H1 (cell line): Measurements from ENCODE around the gene FAM151A.

ENCODE experiments used
- CTCF ChIP-seq, 3 experiments: IDR thresholded peaks; 1 replicate in 2 of 3; 2 replicates in 1 of 3; pipeline versions ENCODE4 v1.5.1 to v1.6.1; 2011; ENCODE audit warnings: low read length in 3 of 3, mild to moderate bottlenecking in 3 of 3, inconsistent platforms in 2 of 3, low read depth in 1 of 3, moderate library complexity in 1 of 3; ENCODE audit not compliant: insufficient read depth in 1 of 3; ENCODE audit errors: control extremely low read depth in 1 of 3
- EGR1 ChIP-seq: IDR thresholded peaks from 2 replicates; pipeline ENCODE4 v1.6.1; 2011; ENCODE audit warnings: low read depth, low read length, borderline replicate concordance
- EZH2 ChIP-seq: fragments of 200-600 bp; sonication (generic); IDR thresholded peaks from 2 replicates; pipeline ENCODE4 v1.7.1; 2012; ENCODE audit warnings: low read depth, mild to moderate bottlenecking, moderate library complexity, low read length, inconsistent platforms; ENCODE audit not compliant: severe bottlenecking
- GTF2F1 ChIP-seq: IDR thresholded peaks from 2 replicates; pipeline ENCODE4 v1.6.1; 2012; ENCODE audit warnings: low read depth, low read length, improper control_type of control experiment, borderline replicate concordance
- POLR2A ChIP-seq, 2 experiments: IDR thresholded peaks; 1 replicate in 1 of 2; 2 replicates in 1 of 2; pipeline ENCODE4 v1.6.1; 2011; ENCODE audit warnings: low read depth in 2 of 2, low read length in 2 of 2, mild to moderate bottlenecking in 2 of 2; ENCODE audit errors: control extremely low read depth in 1 of 2
- SAP30 ChIP-seq: fragments of 300-600 bp; sonication (generic); IDR thresholded peaks from 2 replicates; pipeline ENCODE4 v1.7.1; 2012; ENCODE audit warnings: low read length, moderate library complexity, mild to moderate bottlenecking, inconsistent platforms; ENCODE audit not compliant: insufficient read depth, insufficient replicate concordance

- TF ChIP-seq EZH2 (no peak), CTCF (IDR thresholded peaks at IDR 0.05; ENCODE audit: control extremely low read depth in 1 of 3, insufficient read depth in 1 of 3, low read depth in 1 of 3, low read length in 3 of 3) (no peak), EGR1 (no peak), POLR2A (IDR thresholded peaks at IDR 0.05; ENCODE audit: control extremely low read depth in 1 of 2, low read depth in 2 of 2, low read length in 2 of 2) (no peak), GTF2F1 (no peak), SAP30 (no peak)
These were observed 12.4 kb downstream of the FAM151A start for GRCh38 chr1:54610601-54611580.
